Tibial nerve (tissue), 4 donors: ENCODE data around the gene TKT. TPM values are rescaled to one million over a fixed set of nuclear protein-coding genes. Genes with fewer than 3 reads are reported as not detected.

Experiments used
- DNase-seq, 2 donors: peaks; one replicate each; pipeline ENCODE4 v3.0.0-alpha.2; 2019; ENCODE audit warnings: low spot score in 2 of 2
- H3K27ac ChIP-seq, 4 donors: fragments of 200-600 bp; sonication (generic) in 3 of 4; one replicate each; pipeline ENCODE4 v1.5.1; 2017 to 2019; ENCODE audit warnings: mild to moderate bottlenecking in 1 of 4
- H3K27me3 ChIP-seq, 2 donors: fragments of 200-600 bp; sonication (generic) in 1 of 2; one replicate each; pipeline versions ENCODE4 v1.5.1 to v1.6.0; 2017 to 2019
- H3K36me3 ChIP-seq, 3 donors: fragments of 200-600 bp; sonication (generic); one replicate each; pipeline ENCODE4 v1.5.1; 2018 to 2019
- H3K4me1 ChIP-seq, 4 donors: fragments of 200-600 bp; sonication (generic) in 3 of 4; one replicate each; pipeline ENCODE4 v1.5.1; 2017 to 2019
- H3K4me3 ChIP-seq, 4 donors: fragments of 200-600 bp; sonication (generic) in 3 of 4; one replicate each; pipeline ENCODE4 v1.5.1; 2017 to 2019; ENCODE audit warnings: mild to moderate bottlenecking in 1 of 4, moderate library complexity in 1 of 4
- H3K9me3 ChIP-seq, 4 donors: fragments of 200-600 bp; sonication (generic) in 3 of 4; one replicate each; pipeline ENCODE4 v1.5.1; 2017 to 2019
- CTCF ChIP-seq, 5 experiments: fragments of 200-600 bp in 3 of 5; fragments of 450-650 bp in 2 of 5; sonication (generic) in 3 of 5; IDR thresholded peaks; one replicate each; pipeline ENCODE4 v1.5.1; 2016 to 2019; ENCODE audit warnings: antibody characterized with exemption in 5 of 5, mild to moderate bottlenecking in 3 of 5, moderate library complexity in 2 of 5
- EP300 ChIP-seq, 2 donors: sonication (generic); formaldehyde crosslinking; IDR thresholded peaks; one replicate each; pipeline ENCODE4 v1.6.1; 2017; ENCODE audit warnings: antibody characterized with exemption in 2 of 2, mild to moderate bottlenecking in 1 of 2
- POLR2A ChIP-seq, 2 donors: fragments of 450-650 bp; IDR thresholded peaks; one replicate each; pipeline ENCODE4 v1.6.1; 2017; ENCODE audit warnings: antibody characterized with exemption in 2 of 2, mild to moderate bottlenecking in 2 of 2, moderate library complexity in 2 of 2
- WGBS, 2 donors: methylation state at CpG; one replicate each; pipeline ENCODE4 v1.1.5; 2018; 5-methylcytosine and 5-hydroxymethylcytosine counted together
- total RNA-seq, 4 donors: library from RNA; depleted of rRNA; stranded (reverse); fragments of >200 nt; gene quantifications; one replicate each; pipeline ENCODE4 v1.1.0, GENCODE V29; 2016

The TKT gene
- total RNA-seq, 4 donors from 2014 or later, result 156 to 224 (median 208) TPM

- no peaks in the 10 kb centered on the region for H3K9me3 ChIP-seq
- H3K36me3 ChIP-seq, result peaks cover 0 to 94% (median 23%) of the 10 kb centered on the region in 3 donors
- no peak for DNase-seq
- no peaks in the 10 kb centered on the region for H3K27me3 ChIP-seq
- H3K4me3 ChIP-seq, result no peak overlapping the region
- H3K4me1 ChIP-seq, result peaks cover 0 to 12% (median 0%) of the 10 kb centered on the region in 4 donors
- H3K27ac ChIP-seq, result no peak overlapping the region
- 84 to 85% methylated on average over 5 of the region's 5 CpGs for WGBS, 2 donors
- no peak for TF ChIP-seq POLR2A (IDR thresholded peaks at IDR 0.05)
- TF ChIP-seq CTCF (IDR thresholded peaks at IDR 0.05), result no peak
- TF ChIP-seq EP300 (IDR thresholded peaks at IDR 0.05), result no peak
Measured at GRCh38 chr3:53188136-53188685, 67.6 kb downstream of the TKT start.

GRCh38 chr3:53187430-53187829 lies 68.4 kb downstream of the TKT start:
- H3K9me3 ChIP-seq, result no peaks in the 10 kb centered on the region
- DNase-seq, result no peak
- H3K27me3 ChIP-seq, result no peaks in the 10 kb centered on the region
- no peak for TF ChIP-seq CTCF (IDR thresholded peaks at IDR 0.05)
- TF ChIP-seq POLR2A (IDR thresholded peaks at IDR 0.05), result no peak
- TF ChIP-seq EP300 (IDR thresholded peaks at IDR 0.05), result no peak
- peaks cover 0 to 10% (median 0%) of the 10 kb centered on the region in 4 donors for H3K4me1 ChIP-seq
- 68 to 83% methylated on average over 4 of the region's 4 CpGs for WGBS, 2 donors
- H3K4me3 ChIP-seq, result no peak overlapping the region
- peaks cover 0 to 94% (median 23%) of the 10 kb centered on the region in 3 donors for H3K36me3 ChIP-seq
- no peak overlapping the region for H3K27ac ChIP-seq

- Histone ChIP-seq H3K27ac (no peak overlapping the region), H3K4me1 (peaks cover 0 to 10% (median 0%) of the 10 kb centered on the region in 4 donors), H3K9me3 (no peaks in the 10 kb centered on the region), H3K36me3 (peaks cover 0 to 95% (median 23%) of the 10 kb centered on the region in 3 donors), H3K27me3 (no peaks in the 10 kb centered on the region), H3K4me3 (no peak overlapping the region)
- 92 to 100% methylated on average over 4 to 9 of the region's 9 CpGs for WGBS, 2 donors
- TF ChIP-seq CTCF (IDR thresholded peaks at IDR 0.05) (no peak), EP300 (IDR thresholded peaks at IDR 0.05) (no peak), POLR2A (IDR thresholded peaks at IDR 0.05) (no peak)
- no peak for DNase-seq
Measured at GRCh38 chr3:53186726-53187125, 69.1 kb downstream of the TKT start.

- no peak for TF ChIP-seq EP300 (IDR thresholded peaks at IDR 0.05)
- TF ChIP-seq POLR2A (IDR thresholded peaks at IDR 0.05), result no peak
- no peak for TF ChIP-seq CTCF (IDR thresholded peaks at IDR 0.05)
- Histone ChIP-seq H3K4me1 (peaks cover 0 to 12% (median 0%) of the 10 kb centered on the region in 4 donors), H3K4me3 (no peak overlapping the region), H3K27me3 (no peaks in the 10 kb centered on the region), H3K27ac (no peak overlapping the region), H3K36me3 (peaks cover 0 to 95% (median 23%) of the 10 kb centered on the region in 3 donors), H3K9me3 (no peaks in the 10 kb centered on the region)
- 91 to 92% methylated on average over 16 to 20 of the region's 20 CpGs for WGBS, 2 donors
- no peak for DNase-seq
Measured at GRCh38 chr3:53185761-53186465, 69.9 kb downstream of the TKT start.

- peaks cover 0 to 95% (median 25%) of the 10 kb centered on the region in 3 donors for H3K36me3 ChIP-seq
- no peaks in the 10 kb centered on the region for H3K27me3 ChIP-seq
- H3K9me3 ChIP-seq, result no peaks in the 10 kb centered on the region
- no peak overlapping the region for H3K4me3 ChIP-seq
- TF ChIP-seq EP300 (IDR thresholded peaks at IDR 0.05) (no peak), CTCF (IDR thresholded peaks at IDR 0.05) (no peak), POLR2A (IDR thresholded peaks at IDR 0.05) (no peak)
- H3K27ac ChIP-seq, result peak overlapping the region in 1 of 4 donors; percentile 1
- H3K4me1 ChIP-seq, result peaks cover 0 to 24% (median under 1%) of the 10 kb centered on the region in 4 donors
- WGBS, 2 donors, result 90 to 92% methylated on average over 7 of the region's 7 CpGs
- no peak for DNase-seq
Measured at GRCh38 chr3:53184701-53185100, 71.1 kb downstream of the TKT start.
